Right ventricle myocardium superior (tissue), 1 donor: ENCODE results near the gene OR52E6. TPM values are rescaled to one million over a fixed set of nuclear protein-coding genes. Genes with fewer than 3 reads are reported as not detected.

ENCODE experiments used
- ATAC-seq: fragments of 200-7000 bp; cut with Tn5 transposase; one replicate; pipeline ENCODE4 v1.9.1; 2020; ENCODE audit warnings: mild to moderate bottlenecking; ENCODE audit not compliant: poor library complexity
- DNase-seq: peaks from one replicate; pipeline ENCODE4 v3.0.0-alpha.2; 2020
- intact Hi-C: fragments of 100-400 bp; cut with DNase I; formaldehyde crosslinking; loops from one replicate; pipeline ENCODE4 v1.11.2; 2022
- total RNA-seq: library from RNA; stranded (reverse); fragmentation: NEBNext Ultra II Directional; extraction: Animal tissue kit (Norgen Biotek cat#: 25700); gene quantifications from one replicate; pipeline ENCODE4 v1.2.1, GENCODE V29; 2021
- donor health status: DM: no; HTN: yes; CAD: no; lungs with severe emphysema.

Gene OR52E6
- total RNA-seq, 1 donor from 2014 or later: not detected

- DNase-seq (peak; percentile 59), ATAC-seq (peak; percentile 94)
- intact Hi-C loops: loop anchor here (5.0 kb wide), 1 partner anchor 331 kb away; no protein-coding TSS in a partner anchor
These were observed 33.1 kb downstream of the OR52E6 start, which contains the start of gene OR52N2 for GRCh38 chr11:5808500-5809121. OR52N2 (plus strand) TSS chr11:5808924; CDS start chr11:5820336, 11,412 bp downstream.

- intact Hi-C loops: loop anchor here (5.0 kb wide), 1 partner anchor 330 kb away; no protein-coding TSS in a partner anchor
- no peak for ATAC-seq
- no peak for DNase-seq
These were observed 34.1 kb downstream of the OR52E6 start for GRCh38 chr11:5807580-5807979.

GRCh38 chr11:5803982-5804381, 37.7 kb downstream of the OR52E6 start:
- ATAC-seq (no peak), DNase-seq (no peak)
- intact Hi-C loops: no loop called here

GRCh38 chr11:5796541-5796940, 45.2 kb downstream of the OR52E6 start:
- ATAC-seq (no peak), DNase-seq (no peak)
- intact Hi-C loops: no loop called here

- intact Hi-C loops: no loop called here
- no peak for DNase-seq
These were observed 50.5 kb downstream of the OR52E6 start, which contains the start of gene OR52N1 for GRCh38 chr11:5791165-5791564. OR52N1 (minus strand) TSS chr11:5791265; CDS start chr11:5788816, 2,449 bp downstream.

More at GRCh38 chr11:5791165-5791564, 50.5 kb downstream of the OR52E6 start, which contains the start of gene OR52N1:
- no peak for ATAC-seq

Other genes with a start within 250 kb of the OR52E6 start
- gene TRIM6, start 245.3 kb downstream of the OR52E6 start, total RNA-seq: 0.91 TPM
- 1.6 TPM for gene TRIM34, start 216.9 kb downstream of the OR52E6 start, total RNA-seq
- gene TRIM5, start 156.8 kb downstream of the OR52E6 start, total RNA-seq: 8.1 TPM
- 18.2 TPM for gene TRIM22, start 152.1 kb downstream of the OR52E6 start, total RNA-seq
- not detected for gene OR56B1, start 105.4 kb downstream of the OR52E6 start, total RNA-seq
- not detected for gene OR52N4, start 87.7 kb downstream of the OR52E6 start, total RNA-seq
- gene OR52N5, start 58.5 kb downstream of the OR52E6 start, total RNA-seq: not detected
- gene OR52N1, start 50.6 kb downstream of the OR52E6 start, total RNA-seq: not detected
- not detected for gene OR52N2, start 33.0 kb downstream of the OR52E6 start, total RNA-seq
- gene OR52E8, start 15.8 kb upstream of the OR52E6 start, total RNA-seq: not detected
- not detected for gene OR52E4, start 38.7 kb upstream of the OR52E6 start, total RNA-seq
- gene OR52E5, start 51.3 kb upstream of the OR52E6 start, total RNA-seq: not detected
- gene OR56A3, start 100.4 kb upstream of the OR52E6 start, total RNA-seq: not detected
- not detected for gene OR56A5, start 126.6 kb upstream of the OR52E6 start, total RNA-seq
- gene OR52L1, start 145.1 kb upstream of the OR52E6 start, total RNA-seq: not detected
- not detected for gene OR56A4, start 165.0 kb upstream of the OR52E6 start, total RNA-seq
- gene OR56A1, start 188.9 kb upstream of the OR52E6 start, total RNA-seq: not detected